GM12872 (cell line): ENCODE results near the gene SEMA5A.

Experiments
- TF ChIP-seq, protein P1 (sequence below): IDR thresholded peaks from 3 replicates; pipeline ENCODE4 v1.5.1; 2011; ENCODE audit warnings: low read depth, mild to moderate bottlenecking, low read length, moderate library complexity; ENCODE audit not compliant: insufficient read depth

The SEMA5A gene

DNA sequence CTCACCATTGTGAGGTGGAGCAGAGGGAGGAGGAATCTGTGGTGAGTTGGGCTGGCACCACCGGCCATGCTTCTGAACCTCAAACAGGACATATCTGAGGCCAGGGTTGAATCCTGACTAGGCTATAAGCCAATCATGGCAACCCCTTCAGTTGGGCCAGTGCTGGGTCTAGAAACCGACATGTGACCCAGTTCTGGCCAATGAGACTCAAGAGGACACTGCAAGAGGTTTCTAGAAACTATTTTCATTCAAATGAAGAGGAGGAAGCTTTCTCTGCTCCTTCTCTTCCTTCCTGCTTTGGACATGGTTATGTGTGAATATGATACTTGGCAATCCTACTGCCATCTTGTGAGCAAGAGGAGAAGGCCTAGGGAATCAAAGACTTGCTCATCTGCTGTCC lies 417.7 kb downstream of the SEMA5A start:
- TF ChIP-seq, protein P1, sequence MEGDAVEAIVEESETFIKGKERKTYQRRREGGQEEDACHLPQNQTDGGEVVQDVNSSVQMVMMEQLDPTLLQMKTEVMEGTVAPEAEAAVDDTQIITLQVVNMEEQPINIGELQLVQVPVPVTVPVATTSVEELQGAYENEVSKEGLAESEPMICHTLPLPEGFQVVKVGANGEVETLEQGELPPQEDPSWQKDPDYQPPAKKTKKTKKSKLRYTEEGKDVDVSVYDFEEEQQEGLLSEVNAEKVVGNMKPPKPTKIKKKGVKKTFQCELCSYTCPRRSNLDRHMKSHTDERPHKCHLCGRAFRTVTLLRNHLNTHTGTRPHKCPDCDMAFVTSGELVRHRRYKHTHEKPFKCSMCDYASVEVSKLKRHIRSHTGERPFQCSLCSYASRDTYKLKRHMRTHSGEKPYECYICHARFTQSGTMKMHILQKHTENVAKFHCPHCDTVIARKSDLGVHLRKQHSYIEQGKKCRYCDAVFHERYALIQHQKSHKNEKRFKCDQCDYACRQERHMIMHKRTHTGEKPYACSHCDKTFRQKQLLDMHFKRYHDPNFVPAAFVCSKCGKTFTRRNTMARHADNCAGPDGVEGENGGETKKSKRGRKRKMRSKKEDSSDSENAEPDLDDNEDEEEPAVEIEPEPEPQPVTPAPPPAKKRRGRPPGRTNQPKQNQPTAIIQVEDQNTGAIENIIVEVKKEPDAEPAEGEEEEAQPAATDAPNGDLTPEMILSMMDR = no peak

DNA sequence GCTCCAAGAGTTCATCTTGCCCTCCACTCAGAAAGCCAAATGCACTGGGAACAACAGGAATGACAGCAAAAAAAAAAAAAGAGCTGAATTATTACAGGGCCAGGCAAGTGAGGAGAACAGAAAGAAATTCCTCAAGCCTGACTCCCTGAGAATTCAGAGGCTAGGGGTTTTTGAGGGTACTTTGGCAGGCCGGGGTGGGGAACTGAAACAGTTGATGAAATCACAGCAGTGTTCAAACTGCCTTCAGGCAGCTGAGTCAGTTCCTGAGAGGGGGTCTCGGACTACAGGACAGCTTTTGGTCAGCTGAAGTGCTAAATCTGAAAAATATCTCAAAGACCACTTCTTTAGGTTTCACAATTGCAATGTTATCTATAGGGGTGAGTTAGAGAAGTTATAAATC lies 419.4 kb downstream of the SEMA5A start:
- TF ChIP-seq, protein P1 = no peak

DNA sequence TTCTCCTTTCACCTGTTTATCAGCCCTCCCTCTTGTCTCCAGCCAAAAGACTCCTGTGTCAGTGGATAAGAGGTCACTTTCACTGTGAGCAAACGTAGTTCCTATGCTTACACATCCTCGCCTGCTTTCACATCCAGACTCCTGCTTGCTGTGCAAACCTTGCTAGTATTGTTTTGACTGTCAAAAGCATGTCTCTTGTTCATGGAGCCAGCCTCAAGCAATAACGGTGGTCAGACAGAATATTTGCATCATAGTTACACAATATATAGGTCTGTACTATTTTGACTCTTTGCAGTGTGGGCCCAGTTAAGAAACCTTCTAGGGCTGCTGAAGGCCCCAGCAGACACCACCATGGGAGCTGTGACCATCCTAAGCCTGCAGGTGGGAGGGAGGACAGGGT lies 420.0 kb downstream of the SEMA5A start:
- TF ChIP-seq, protein P1 = no peak

DNA sequence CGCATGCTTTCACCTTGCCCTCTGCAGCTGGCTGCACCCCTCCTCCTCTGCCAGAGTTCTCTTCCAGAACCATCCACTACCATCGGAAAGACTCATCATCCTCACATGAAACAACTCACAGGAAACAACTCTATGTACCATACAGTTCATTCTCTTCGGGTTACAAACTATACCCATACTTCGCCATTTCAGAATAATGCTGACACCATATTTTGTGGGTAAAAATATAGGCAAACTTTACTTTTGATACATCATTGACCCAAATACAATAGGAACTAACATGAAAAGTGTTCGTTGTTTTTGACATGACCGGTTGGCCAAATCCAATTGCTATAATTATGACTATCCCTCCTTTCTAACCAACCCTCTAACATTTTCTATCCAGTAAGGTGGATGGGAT lies 421.0 kb downstream of the SEMA5A start:
- TF ChIP-seq, protein P1 = no peak

DNA sequence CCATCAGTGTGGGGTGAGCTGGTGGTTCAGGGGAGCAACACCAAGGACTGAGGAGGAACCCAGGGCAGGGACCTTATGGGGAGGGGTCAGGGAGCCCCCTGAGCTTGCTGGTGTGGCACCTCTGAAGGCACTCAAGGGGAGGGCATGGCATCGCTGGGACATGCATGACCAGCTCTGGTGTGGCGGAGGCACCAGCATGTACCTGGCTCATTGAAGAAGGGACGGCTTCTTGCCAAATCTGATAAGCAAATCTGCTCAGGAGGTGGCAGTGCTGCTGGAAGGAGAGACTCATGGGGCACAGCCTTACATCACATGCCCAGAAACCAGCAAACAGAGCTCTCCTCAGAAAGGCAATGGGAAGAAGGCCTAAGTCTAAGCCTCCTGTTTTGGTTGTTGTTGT lies 421.8 kb downstream of the SEMA5A start:
- TF ChIP-seq, protein P1 = no peak

DNA sequence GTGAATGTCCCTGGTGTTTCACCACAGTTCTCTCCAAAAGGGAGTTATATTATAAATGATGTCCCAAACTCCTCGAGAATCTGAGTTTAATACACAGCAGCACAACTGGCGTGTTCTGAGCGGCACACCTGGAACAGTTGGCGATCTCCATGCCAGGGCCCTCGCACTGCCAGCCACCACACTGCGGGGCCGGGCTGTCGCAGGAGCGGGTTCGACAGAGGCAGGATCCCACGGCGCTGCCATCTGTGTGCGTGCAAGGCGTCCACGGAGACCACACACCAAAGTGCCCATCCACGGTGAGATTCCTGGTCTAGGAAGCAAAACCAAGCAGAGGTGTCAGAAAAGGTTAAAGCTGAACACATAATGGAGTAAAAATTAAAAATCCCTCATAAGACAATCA lies 423.3 kb downstream of the SEMA5A start:
- TF ChIP-seq, protein P1 = no peak

DNA sequence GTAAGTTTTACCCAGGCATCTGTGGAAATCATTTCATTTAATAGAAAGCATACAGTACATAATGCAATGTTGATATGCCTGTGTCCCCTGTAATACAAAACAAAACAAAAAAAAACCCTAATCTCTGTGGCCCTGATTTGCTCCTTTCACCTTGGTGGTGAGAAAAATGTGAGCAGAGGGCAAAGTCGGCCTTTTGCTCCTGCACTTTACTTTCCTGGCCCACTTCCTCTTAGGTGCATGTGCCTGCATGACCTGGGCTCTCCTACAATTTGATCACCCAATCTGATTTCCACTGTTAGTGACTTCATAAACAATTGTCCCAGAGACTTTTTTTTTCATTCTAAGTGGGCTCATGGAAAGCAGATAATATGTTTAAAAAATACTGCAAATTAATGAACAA lies 424.3 kb downstream of the SEMA5A start:
- TF ChIP-seq, protein P1 = no peak

DNA sequence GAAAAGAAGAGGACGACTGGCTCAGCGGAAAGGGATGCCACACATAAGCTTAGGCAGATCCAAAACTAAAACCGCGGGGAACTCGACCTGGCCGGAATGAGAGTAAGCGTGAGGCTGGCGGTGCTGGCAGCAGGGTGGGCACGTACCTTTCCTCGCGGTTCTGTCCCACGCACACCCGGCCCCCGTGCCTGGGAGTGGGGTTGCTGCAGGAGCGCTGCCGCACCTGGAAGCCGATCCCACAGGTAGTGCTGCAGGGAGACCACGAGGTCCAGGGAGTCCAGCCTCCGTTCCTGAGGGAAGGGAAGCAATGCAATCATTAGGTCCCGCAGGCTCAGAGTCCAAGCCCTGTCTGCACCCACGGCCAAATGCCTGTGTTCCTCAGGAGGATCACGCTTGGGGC lies 427.0 kb downstream of the SEMA5A start:
- TF ChIP-seq, protein P1 = no peak
